Neutrophil (primary cell): ENCODE data around the gene CDCP1.

ENCODE experiments used
- H3K27ac ChIP-seq: fragments of 200-600 bp; sonication (generic); 2 replicates; pipeline ENCODE4 v1.5.1; 2016; ENCODE audit warnings: mild to moderate bottlenecking, moderate library complexity
- H3K27me3 ChIP-seq: fragments of 200-600 bp; sonication (generic); 2 replicates; pipeline ENCODE4 v1.6.0; 2016; ENCODE audit warnings: mild to moderate bottlenecking
- H3K36me3 ChIP-seq: fragments of 200-600 bp; sonication (generic); 2 replicates; pipeline ENCODE4 v1.5.1; 2017
- H3K4me1 ChIP-seq, 2 experiments: fragments of 200-600 bp in 1 of 2; sonication (generic) in 1 of 2; 1 replicate in 1 of 2; 2 replicates in 1 of 2; pipeline versions ENCODE4 v1.5.1 to v1.6.1; 2013 to 2016; ENCODE audit warnings: low read depth in 1 of 2, low read length in 1 of 2, mild to moderate bottlenecking in 1 of 2, moderate library complexity in 1 of 2; ENCODE audit not compliant: control insufficient read depth in 1 of 2, insufficient read depth in 1 of 2
- H3K4me3 ChIP-seq, 2 experiments: fragments of 200-600 bp in 1 of 2; sonication (generic) in 1 of 2; 1 replicate in 1 of 2; 2 replicates in 1 of 2; pipeline ENCODE4 v1.5.1; 2013 to 2016; ENCODE audit warnings: low read depth in 1 of 2, low read length in 1 of 2, mild to moderate bottlenecking in 1 of 2, moderate library complexity in 1 of 2
- H3K9me3 ChIP-seq: fragments of 200-600 bp; sonication (generic); 2 replicates; pipeline ENCODE4 v1.5.1; 2016
- CTCF ChIP-seq: fragments of 200-600 bp; sonication (generic); IDR thresholded peaks from 2 replicates; pipeline ENCODE4 v1.5.1; 2016; ENCODE audit warnings: antibody characterized with exemption

Gene CDCP1

DNA sequence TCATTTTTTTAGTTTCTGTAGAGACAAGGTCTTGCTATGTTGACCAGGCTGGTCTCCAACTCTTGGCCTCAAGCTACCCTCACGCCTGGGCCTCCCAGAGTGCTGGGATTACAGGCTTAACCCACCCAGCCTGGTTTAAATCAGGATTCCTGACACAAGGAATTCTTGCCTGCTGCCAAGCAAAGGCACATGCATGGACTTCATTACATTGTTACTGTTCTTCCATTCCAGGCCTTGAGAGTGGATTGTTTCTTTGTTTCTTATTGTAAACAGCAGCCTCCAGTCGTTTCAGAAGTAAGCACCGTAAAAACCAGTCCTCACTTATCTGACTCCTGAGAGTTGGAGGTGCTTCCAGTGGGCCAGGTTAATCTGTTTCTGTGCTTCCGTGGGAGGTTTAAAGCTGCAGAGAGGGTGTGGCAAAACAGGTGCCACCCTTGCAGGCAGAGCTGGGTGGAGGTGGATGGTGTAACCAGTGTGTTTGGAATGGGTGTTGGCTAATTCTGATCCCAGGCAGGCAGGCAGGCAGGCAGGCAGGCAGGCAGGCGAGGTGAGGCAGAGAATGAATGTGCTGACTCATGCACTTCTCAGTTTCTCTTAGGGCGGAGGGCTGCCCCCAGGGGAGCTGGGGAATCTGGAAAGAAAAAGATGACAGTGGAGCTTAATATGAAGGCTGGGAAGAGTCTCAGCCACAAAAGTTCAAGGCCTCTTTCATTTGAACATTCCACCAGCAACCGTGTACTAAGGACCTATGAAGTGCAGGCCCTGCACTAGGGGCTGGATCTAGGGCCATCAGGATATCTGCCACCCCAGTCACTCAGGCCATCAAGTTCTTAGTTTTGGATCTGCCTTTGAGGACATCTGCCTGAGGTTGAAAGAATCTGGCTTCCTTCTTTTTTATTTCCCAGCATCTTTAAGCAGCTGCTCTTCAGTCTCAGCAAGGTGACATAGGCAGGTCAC is 37.0 kb upstream of the CDCP1 start:
- Histone ChIP-seq H3K27ac (no peak overlapping the region), H3K4me3 (no peak overlapping the region), H3K4me1 (no peaks in the 10 kb centered on the region), H3K36me3 (no peaks in the 10 kb centered on the region), H3K27me3 (no peaks in the 10 kb centered on the region), H3K9me3 (no peaks in the 10 kb centered on the region)
- no peak for TF ChIP-seq CTCF

- no peaks in the 10 kb centered on the region for H3K9me3 ChIP-seq
- H3K27ac ChIP-seq, result no peak overlapping the region
- H3K36me3 ChIP-seq, result no peaks in the 10 kb centered on the region
- no peak overlapping the region for H3K4me3 ChIP-seq
- no peaks in the 10 kb centered on the region for H3K27me3 ChIP-seq
- no peaks in the 10 kb centered on the region for H3K4me1 ChIP-seq
- TF ChIP-seq CTCF, result no peak
Observed at GRCh38 chr3:45181496-45181895, 35.3 kb upstream of the CDCP1 start.

DNA sequence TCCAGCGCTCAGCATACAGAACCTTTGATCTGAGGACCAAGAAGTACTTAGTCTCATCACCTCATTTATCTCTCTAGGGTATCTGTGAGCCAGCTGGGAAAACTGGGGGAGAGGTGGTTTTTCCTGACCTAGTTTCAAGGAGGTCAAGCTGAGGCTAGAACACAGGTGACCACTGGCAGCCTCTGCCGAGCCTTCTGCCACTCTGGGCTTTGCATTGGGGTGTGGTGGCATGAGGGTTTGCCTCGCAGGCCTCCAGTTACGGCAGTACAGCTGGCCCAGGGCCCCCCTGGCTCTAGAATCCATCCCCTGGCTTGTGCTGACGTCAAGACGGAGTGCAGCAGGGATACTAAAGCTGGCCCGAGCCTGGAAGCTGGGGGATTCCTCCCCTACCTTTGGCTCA is 34.7 kb upstream of the CDCP1 start:
- H3K4me1 ChIP-seq, result no peaks in the 10 kb centered on the region
- no peak for TF ChIP-seq CTCF
- H3K27me3 ChIP-seq, result no peaks in the 10 kb centered on the region
- H3K9me3 ChIP-seq, result no peaks in the 10 kb centered on the region
- H3K27ac ChIP-seq, result no peak overlapping the region
- H3K4me3 ChIP-seq, result no peak overlapping the region
- no peaks in the 10 kb centered on the region for H3K36me3 ChIP-seq

DNA sequence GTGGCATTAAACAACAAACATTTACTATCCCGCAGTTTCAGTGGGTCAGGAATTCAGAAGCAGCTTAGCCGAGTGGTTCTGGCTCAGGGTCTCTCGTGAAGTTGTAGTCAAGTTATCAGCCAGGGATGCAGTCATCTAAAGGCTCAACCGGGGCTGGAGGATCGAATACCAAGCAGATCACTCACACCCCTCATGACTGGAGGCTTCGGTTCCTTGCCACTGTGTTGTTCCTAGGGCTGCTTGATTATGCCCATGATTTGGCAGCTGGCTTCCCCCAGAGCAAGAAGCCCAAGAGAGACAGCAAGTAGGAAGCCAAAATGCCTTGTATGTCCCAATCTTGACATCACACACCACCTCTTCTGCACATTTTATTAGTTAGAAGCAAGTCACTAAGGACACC is 33.9 kb upstream of the CDCP1 start:
- no peaks in the 10 kb centered on the region for H3K27me3 ChIP-seq
- H3K4me1 ChIP-seq, result no peaks in the 10 kb centered on the region
- H3K9me3 ChIP-seq, result no peaks in the 10 kb centered on the region
- H3K4me3 ChIP-seq, result no peak overlapping the region
- H3K36me3 ChIP-seq, result no peaks in the 10 kb centered on the region
- TF ChIP-seq CTCF, result no peak
- no peak overlapping the region for H3K27ac ChIP-seq

- Histone ChIP-seq H3K9me3 (no peaks in the 10 kb centered on the region), H3K27ac (no peak overlapping the region), H3K4me3 (no peak overlapping the region), H3K4me1 (no peaks in the 10 kb centered on the region), H3K27me3 (no peaks in the 10 kb centered on the region), H3K36me3 (no peaks in the 10 kb centered on the region)
- TF ChIP-seq CTCF, result no peak
Observed at GRCh38 chr3:45179163-45179562, 33.0 kb upstream of the CDCP1 start.
